HEK293T (cell line): ENCODE data around the gene USHBP1.

Experiments
- CTCF ChIA-PET: fragments of 350-600 bp; formaldehyde crosslinking; extraction: SDS; loops from one replicate; lab custom pipeline; 2021; ENCODE audit warnings: antibody characterized with exemption, inconsistent platforms; lab: Yijun Ruan, JAX
- POLR2A ChIA-PET: fragments of 350-600 bp; formaldehyde crosslinking; extraction: SDS; loops from one replicate; lab custom pipeline; 2020; ENCODE audit warnings: antibody characterized with exemption, inconsistent platforms; lab: Yijun Ruan, JAX
- DNase-seq: peaks from one replicate; pipeline ENCODE4 v3.0.0; 2012; ENCODE audit warnings: mixed read lengths; ENCODE audit errors: extremely low spot score
- ARNT ChIP-seq: fragments of 450-650 bp; IDR thresholded peaks from 2 replicates; pipeline ENCODE4 v1.6.1; 2017; ENCODE audit warnings: mild to moderate bottlenecking
- BHLHE40 ChIP-seq: fragments of 450-650 bp; IDR thresholded peaks from 2 replicates; pipeline ENCODE4 v1.6.1; 2016; ENCODE audit warnings: mild to moderate bottlenecking, moderate library complexity, borderline replicate concordance
- CTBP1 ChIP-seq: fragments of 450-650 bp; IDR thresholded peaks from 2 replicates; pipeline ENCODE4 v1.6.1; 2016; ENCODE audit warnings: borderline replicate concordance
- ELF4 ChIP-seq: fragments of 450-650 bp; IDR thresholded peaks from 2 replicates; pipeline ENCODE4 v1.6.1; 2017; ENCODE audit warnings: antibody characterized with exemption
- FOXA1 ChIP-seq: fragments of 450-650 bp; IDR thresholded peaks from 2 replicates; pipeline ENCODE4 v1.6.1; 2016; ENCODE audit warnings: mild to moderate bottlenecking
- FOXK2 ChIP-seq: fragments of 450-650 bp; IDR thresholded peaks from 2 replicates; pipeline ENCODE4 v1.6.1; 2016; ENCODE audit warnings: mild to moderate bottlenecking
- FOXM1 ChIP-seq: fragments of 450-650 bp; IDR thresholded peaks from 2 replicates; pipeline ENCODE4 v1.6.1; 2017; ENCODE audit warnings: mild to moderate bottlenecking, borderline replicate concordance
- HDGF ChIP-seq: fragments of 450-650 bp; IDR thresholded peaks from 2 replicates; pipeline ENCODE4 v1.6.1; 2017; ENCODE audit warnings: antibody characterized with exemption, borderline replicate concordance
- L3MBTL2 ChIP-seq: fragments of 450-650 bp; conservative IDR thresholded peaks from 2 replicates; pipeline ENCODE4 v1.6.1; 2016; ENCODE audit warnings: mild to moderate bottlenecking
- LEF1 ChIP-seq: fragments of 450-650 bp; IDR thresholded peaks from 2 replicates; pipeline ENCODE4 v1.6.1; 2017; ENCODE audit warnings: mild to moderate bottlenecking, borderline replicate concordance
- NFRKB ChIP-seq: fragments of 450-650 bp; IDR thresholded peaks from 2 replicates; pipeline ENCODE4 v1.6.1; 2016; ENCODE audit warnings: mild to moderate bottlenecking, moderate library complexity
- SP1 ChIP-seq: fragments of 450-650 bp; IDR thresholded peaks from 2 replicates; pipeline ENCODE4 v1.6.1; 2017
- SUZ12 ChIP-seq: fragments of 450-650 bp; IDR thresholded peaks from 2 replicates; pipeline ENCODE4 v1.6.1; 2016; ENCODE audit warnings: mild to moderate bottlenecking
- TARDBP ChIP-seq: fragments of 450-650 bp; IDR thresholded peaks from 2 replicates; pipeline ENCODE4 v1.6.1; 2016
- ZNF384 ChIP-seq: fragments of 450-650 bp; IDR thresholded peaks from 2 replicates; pipeline ENCODE4 v1.6.1; 2016
- TF ChIP-seq, protein P1 (sequence below): fragments of 450-650 bp; IDR thresholded peaks from 2 replicates; pipeline ENCODE4 v1.6.1; 2016

USHBP1 gene

DNA sequence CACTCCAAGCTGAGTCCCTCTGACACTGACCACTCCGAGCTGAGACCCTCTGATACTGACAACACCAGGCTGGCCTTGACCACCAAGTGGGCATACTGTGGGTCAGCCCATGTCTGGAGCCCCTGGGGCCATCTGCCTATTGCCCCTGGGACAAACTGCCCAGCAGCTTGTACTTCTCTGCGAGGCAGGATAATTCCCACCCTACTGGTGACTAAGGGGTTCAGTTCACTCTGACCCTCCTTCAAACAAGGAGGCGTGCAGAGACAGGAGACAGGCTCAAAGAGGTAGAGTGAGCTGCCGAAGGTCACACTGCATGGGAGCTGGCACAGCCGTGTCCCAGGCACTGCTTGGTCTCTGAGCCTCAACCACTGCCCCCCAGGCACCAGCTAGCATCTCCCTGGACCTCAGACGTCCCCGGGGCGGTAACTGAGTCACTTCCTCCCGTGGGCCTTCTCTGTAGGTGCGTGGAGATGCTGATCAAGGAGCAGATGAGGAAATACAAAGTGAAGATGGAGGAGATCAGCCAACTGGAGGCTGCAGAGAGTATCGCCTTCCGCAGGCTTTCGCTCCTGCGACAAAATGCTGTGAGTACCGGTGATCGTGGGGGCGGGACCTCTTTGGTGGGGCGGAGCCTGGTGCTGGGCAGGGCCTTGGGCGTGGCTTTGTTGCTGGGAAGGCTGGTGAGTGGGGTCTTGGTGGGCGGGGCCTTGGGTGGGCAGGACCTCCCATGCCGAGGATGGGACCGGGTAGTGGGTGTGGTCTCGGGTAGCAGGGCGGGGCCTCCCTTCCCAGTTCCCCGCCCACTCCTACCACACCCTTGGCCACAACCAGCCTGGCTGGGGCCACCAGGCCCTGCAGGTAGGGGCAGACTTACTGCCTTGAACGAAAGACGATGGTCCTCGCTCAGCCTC, 55.2 kb downstream of the USHBP1 start:
- TF ChIP-seq FOXK2 (no peak), HDGF (peak; percentile 80; the same call in 1 of the 2 replicates), BHLHE40 (no peak)
- peak; percentile 99 for DNase-seq
- ChIA-PET CTCF (no interaction called here), POLR2A (interaction anchor here (1.0 to 1.2 kb wide), 2 partner anchors 100 to 210 kb away, joined by 3 read pairs; partner anchors contain the start of gene DDA1)

DNA sequence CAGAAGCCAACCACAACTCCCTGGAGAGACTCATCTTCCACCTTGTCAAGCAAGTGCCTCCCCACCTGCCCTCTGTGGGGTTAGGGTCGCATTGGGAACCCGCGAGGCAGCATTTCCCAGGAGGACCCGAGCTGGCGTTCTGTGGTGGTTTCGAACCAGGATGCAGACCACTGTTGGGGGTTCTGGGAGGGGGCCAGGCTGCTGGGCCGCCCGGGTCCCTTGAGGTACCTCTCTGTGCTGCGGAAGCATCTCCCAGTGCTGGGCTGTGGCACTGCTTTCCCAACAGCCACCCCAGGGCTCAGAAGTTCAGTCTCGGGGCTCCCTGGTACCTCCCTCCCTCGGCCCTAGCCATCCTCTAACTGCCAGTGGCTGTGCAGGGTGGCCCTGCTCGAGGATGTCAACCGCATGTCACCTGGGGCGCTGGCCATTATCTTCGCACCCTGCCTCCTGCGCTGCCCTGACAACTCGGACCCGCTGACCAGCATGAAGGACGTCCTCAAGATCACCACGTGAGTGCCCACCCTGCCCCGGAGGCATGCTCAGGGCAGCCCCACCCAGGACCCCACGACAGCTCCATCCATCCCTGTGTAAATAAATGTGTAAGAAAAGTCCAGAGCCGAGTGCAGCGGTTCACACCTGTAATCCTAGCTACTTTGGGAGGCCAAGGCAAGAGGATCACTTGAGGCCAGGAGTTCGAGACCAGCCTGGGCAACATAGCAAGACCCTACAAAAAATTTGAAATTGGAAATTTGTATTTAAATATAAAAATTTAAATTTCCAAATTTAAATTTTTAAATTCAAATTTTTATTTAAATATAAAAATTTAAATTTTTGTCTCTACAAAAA, 57.6 kb downstream of the USHBP1 start:
- TF ChIP-seq CTBP1 (no peak), ELF4 (no peak), BHLHE40 (no peak), L3MBTL2 (no peak), FOXM1 (no peak), SP1 (no peak), HDGF (no peak), SUZ12 (no peak), ZNF384 (no peak), FOXK2 (no peak), NFRKB (no peak), FOXA1 (no peak)
- TF ChIP-seq, protein P1, sequence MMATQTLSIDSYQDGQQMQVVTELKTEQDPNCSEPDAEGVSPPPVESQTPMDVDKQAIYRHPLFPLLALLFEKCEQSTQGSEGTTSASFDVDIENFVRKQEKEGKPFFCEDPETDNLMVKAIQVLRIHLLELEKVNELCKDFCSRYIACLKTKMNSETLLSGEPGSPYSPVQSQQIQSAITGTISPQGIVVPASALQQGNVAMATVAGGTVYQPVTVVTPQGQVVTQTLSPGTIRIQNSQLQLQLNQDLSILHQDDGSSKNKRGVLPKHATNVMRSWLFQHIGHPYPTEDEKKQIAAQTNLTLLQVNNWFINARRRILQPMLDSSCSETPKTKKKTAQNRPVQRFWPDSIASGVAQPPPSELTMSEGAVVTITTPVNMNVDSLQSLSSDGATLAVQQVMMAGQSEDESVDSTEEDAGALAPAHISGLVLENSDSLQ, result no peak
- CTCF ChIA-PET, result interaction anchor here (2.1 kb wide), 1 partner anchor 75 kb away, joined by 4 read pairs; no protein-coding TSS in a partner anchor
- POLR2A ChIA-PET, result interaction anchor here (0.6 to 1.2 kb wide), 2 partner anchors 8 to 86 kb away, joined by 3 to 5 read pairs; partner anchors contain the start of gene USE1
- DNase-seq, result no peak

DNA sequence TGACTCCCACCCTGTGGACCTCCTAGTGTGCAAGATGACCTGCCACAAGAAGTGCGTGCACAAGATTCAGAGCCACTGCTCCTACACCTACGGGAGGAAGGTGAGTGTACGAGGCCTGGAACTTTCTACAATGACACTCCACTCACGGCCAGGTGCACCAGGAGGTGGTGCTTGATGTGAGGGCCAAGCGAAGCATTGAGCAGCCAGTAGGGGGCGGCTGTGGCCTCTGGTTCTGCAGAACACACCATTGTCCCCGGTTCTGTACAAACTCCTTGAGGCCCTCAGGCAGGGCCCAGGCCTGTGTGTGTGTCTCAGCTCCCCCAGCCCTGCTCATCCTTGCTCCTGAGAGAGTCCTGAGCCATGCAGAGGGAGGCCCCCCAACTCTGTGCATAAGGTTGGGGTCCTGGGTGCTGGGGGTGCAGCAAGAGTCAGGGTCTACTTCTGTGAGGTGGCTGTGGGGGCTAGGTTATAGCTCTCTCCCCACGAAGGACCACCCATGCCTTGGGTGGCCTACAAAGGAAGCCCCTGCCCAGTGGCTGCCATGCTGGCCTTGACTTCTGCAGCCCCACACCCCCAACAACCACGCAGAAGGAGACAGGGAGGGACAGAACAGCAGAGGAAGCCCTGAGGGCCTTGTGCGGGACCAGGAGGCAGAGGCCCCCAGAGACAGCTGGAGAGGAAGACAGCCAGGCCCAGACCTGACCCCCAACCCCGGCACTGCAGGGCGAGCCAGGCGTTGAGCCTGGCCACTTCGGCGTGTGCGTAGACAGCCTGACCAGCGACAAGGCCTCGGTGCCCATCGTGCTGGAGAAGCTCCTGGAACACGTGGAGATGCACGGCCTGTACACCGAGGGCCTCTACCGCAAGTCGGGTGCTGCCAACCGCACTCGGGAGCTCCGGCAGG, 59.1 kb downstream of the USHBP1 start:
- CTCF ChIA-PET, result interaction anchor here (0.6 to 2.1 kb wide), 6 partner anchors 12 to 158 kb away, joined by 3 to 4 read pairs (median 3); no protein-coding TSS in a partner anchor
- TF ChIP-seq, protein P1, result no peak
- TF ChIP-seq SP1 (no peak), BHLHE40 (no peak), FOXK2 (no peak), ZNF384 (no peak), FOXA1 (no peak), ARNT (no peak), HDGF (no peak), SUZ12 (no peak), NFRKB (no peak), TARDBP (no peak), CTBP1 (no peak)
- peak; percentile 68 for DNase-seq
- POLR2A ChIA-PET, result interaction anchor here (0.5 to 1.2 kb wide), 5 partner anchors 9 to 137 kb away, joined by 3 to 5 read pairs (median 3); partner anchors contain the start of gene USE1

DNA sequence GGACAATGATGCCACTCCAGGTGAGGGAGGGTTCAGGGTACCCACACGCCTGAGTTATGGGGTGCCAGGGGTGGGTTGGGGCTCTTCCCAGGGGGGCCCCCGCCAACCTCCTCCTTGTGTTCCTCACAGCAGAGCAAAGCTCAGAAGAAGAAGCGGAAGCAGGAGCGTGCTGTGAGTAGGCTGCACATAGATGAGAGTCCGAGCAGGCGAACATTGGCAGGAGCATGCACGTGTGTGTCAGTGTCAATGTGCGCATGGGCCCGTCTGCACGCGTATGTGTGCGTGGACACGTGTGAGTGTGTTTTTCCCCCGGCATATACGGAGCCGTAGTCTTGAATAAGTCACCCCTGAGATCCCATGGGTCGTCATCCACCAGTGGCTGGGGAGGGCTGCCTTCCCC, 61.8 kb downstream of the USHBP1 start:
- ChIA-PET POLR2A (no interaction called here), CTCF (no interaction called here)
- no peak for DNase-seq
- TF ChIP-seq TARDBP (no peak), FOXK2 (no peak)
- TF ChIP-seq, protein P1, result no peak

DNA sequence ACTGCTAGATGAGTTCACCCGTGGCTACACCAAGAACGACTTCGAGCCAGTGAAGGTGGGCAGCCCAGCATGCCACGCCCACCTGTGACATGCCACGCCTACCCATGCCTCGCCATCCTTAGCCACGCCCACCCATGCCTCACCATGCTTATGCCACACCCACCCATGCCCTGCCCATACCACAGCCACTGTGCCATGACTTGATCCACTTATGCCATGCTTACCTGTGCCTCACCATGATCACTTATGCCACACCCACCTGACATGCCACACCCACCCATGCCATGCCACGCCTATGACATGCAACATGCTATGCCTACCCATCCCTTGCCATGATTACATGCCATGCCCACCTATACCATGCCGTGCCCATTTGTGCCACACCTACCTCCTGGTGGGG, 62.3 kb downstream of the USHBP1 start:
- POLR2A ChIA-PET, result no interaction called here
- TF ChIP-seq TARDBP (no peak), CTBP1 (no peak), FOXA1 (no peak), BHLHE40 (no peak), FOXK2 (no peak), LEF1 (no peak), NFRKB (no peak), L3MBTL2 (no peak), SUZ12 (no peak), ARNT (no peak), ZNF384 (no peak)
- TF ChIP-seq, protein P1, result no peak
- CTCF ChIA-PET, result interaction anchor here (0.5 kb wide), 1 partner anchor 104 kb away, joined by 3 read pairs; no protein-coding TSS in a partner anchor
- no peak for DNase-seq
